Activated CD8-positive, alpha-beta memory T cell treated with anti-CD3 and anti-CD28 coated beads, Interleukin-2, amount 50 U/mL, for 4 hours (primary cell): ENCODE measurements around the gene ISCA2.
"Not testable (repeated sequence)": the region's sequence is repeated elsewhere in the genome, so short reads cannot be mapped to it uniquely, and the experiment has no call there.

ENCODE experiments used
- DNase-seq: peaks from one replicate; pipeline ENCODE4 v3.0.0-alpha.2; 2020

Gene ISCA2

DNA sequence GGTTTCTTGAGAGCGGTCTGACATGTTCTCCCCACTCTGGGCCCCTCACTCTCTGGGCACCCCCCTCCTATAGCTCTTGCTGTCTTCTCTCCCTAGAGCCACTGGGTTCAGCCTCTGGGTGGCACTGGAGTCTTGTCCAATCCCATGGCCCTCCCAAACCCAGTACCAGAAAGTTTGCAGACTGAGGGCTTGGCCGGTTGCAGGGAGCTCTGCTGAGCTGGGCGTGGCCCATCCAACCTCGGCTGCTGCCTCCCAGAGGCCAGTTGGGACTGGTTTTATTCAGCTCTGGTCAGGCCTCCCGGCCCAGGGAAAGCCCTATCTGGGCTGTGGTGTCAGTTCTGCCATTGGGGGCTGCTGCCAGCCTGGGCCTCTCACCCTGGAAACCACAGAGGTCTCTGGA is 37.9 kb downstream of the ISCA2 start:
- DNase-seq, result no peak

DNA sequence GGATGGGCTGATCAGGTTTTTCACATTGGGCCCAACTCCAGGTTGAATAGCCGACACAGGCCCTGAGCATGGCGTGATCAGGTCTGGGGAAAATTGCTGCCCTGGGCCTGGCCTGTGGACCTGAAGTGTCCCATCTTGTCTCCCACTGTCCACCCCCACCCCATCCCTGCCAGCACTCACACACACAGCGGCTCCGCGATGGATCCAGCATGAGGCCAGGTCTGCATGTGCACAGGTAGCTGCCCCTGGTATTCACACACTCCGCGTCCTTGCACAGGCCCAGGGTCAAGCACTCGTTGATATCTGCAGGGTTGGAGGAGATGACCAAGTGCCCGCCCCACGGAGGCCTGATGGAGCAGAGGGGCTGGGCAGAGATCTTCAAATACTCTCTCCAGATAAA is 38.7 kb downstream of the ISCA2 start:
- no peak for DNase-seq

DNA sequence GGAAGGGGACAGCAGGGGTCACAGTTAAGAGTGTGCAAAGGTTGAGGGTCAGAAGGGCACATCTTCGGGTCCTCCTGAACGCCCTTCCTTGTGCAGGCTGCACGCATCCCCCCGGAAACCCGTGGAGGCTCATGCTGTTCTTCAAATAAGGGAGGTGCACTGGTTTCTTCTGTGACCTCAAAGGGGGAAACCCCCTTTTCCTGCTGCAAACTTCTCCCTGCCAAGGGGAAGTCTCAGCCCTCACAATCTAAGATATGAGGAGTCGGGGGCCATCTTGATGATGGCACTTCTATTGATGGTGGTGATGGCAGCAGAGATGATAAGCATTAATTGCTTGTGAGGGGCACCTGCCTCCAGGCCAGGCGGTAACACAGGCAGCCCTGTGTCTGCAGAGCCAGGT is 40.0 kb downstream of the ISCA2 start:
- DNase-seq, result no peak

DNA sequence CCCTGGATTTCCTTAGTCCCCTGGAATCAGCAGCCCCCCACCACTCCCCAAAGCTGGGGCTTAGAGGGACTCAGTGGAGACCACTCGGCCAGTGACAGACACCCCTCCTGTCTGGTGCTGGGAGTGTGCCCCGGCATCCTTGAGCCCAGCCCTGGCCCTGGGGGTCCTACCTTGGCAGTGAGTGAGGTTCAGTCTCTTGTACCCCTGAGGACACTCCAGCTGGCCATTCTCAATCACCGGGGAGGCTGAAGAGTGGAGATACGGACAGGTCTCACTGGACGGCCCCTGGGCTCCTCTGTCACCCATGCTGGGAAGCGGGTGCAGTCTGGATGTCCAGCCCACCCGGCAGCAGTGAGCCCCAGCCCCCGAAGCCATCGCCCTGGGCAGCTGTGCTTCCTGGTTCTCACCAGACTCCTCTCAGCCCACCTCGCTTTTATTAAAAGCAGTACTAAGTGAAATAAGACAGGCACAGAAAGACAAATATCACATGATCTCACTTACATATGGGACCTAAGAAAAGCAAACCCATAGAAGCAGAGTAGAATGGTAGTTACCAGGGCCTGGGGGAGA is 42.3 kb downstream of the ISCA2 start:
- no peak for DNase-seq

DNA sequence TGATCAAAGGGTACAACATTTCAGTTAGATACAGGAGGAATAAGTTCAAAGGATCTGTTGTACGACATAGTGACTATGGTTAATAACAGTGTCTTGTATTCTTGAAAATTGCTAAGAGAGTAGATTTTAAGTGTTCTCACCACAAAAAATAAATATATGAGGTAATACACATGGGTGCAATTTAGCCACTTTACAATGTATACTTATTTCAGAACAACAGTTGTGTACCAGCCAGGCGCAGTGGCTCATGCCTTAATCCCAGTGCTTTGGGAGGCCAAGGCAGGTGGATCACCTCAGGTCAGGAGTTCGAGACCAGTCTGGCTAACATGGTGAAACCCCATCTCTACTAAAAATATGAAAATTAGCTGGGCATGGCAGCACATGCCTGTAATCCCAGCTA is 42.8 kb downstream of the ISCA2 start:
- not testable (repeated sequence) for DNase-seq

DNA sequence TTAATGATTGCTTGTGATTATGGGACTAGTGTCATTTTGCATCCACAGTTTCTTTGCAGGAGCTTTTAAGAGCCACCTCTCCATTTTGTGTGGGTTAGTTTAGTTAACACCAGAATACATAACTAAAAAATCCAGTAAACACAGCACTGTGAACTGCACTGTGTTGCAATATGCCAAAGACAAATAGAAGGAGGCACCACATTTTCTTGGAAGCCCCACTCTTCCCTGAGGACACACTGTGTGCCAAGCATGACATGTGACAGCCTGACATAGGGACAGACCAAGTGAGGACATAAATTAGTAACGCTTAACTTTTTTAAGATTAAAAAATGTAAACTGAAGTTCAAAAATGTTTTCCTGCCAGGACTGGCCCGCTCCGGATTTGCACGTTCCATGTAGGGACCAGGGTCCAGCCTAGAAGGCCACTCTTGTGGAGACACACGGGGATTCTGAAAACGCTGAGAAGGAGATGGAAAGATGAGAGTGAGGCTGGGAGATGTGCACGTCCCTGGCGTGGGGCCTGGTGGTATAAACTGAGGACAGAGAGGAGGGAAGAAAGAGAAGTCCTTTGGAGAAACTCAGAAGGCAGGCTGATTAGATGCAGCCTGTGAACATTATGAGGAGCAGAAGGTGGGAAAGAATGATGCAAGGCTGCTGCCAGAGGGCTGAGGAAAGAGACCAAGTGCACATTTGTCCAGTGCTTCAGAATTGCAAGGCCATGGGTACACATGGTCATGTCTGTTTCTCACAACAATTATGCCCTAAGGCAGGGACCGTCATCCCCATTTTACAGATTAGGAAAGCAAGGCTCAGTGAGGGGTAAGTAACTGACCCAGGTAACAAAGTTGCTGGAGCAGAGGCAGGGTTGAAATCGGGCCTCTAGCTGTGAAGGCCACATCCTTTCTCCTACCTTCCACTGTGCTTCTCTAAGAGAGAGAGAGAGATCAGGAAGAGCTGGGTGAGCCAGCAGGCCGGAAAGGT is 45.1 kb downstream of the ISCA2 start:
- DNase-seq, result no peak

DNA sequence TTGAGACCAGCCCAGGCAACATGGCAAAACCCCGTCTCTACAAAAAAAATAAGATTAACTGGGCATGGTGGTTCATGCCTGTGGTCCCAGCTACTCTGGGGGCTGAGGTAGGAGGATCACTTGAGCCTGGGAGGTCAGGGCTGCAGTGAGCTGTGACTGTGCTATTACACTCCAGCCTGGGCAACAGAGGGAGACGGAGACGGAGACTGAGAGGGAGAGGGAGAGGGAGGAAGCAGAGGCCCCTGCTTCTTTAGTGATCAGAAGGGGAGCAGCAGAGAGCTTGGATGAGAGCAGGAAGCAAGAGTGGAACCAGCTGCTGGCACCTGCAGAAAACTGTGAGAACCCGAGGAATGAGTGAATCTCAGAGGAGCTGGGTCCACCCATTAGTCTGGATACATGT is 45.9 kb downstream of the ISCA2 start:
- no peak for DNase-seq

DNA sequence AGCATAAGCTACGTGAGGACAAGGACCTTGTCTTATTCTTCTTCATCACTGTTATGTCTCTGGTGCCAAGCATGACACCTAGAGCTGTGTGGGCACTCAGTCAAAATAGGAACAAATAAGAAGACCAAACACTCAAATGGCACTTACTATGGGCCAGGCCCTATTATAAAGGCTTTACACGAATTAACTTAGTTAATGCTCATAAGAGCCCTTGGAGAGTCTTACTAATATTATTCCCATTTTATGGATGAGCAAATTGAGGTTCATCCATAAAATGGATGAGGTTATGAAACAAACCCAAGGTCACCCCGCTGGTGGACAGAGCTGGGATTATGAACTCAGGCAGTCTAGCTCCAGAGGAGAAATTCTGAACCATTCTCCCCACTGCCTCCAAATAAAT is 47.7 kb downstream of the ISCA2 start:
- no peak for DNase-seq

DNA sequence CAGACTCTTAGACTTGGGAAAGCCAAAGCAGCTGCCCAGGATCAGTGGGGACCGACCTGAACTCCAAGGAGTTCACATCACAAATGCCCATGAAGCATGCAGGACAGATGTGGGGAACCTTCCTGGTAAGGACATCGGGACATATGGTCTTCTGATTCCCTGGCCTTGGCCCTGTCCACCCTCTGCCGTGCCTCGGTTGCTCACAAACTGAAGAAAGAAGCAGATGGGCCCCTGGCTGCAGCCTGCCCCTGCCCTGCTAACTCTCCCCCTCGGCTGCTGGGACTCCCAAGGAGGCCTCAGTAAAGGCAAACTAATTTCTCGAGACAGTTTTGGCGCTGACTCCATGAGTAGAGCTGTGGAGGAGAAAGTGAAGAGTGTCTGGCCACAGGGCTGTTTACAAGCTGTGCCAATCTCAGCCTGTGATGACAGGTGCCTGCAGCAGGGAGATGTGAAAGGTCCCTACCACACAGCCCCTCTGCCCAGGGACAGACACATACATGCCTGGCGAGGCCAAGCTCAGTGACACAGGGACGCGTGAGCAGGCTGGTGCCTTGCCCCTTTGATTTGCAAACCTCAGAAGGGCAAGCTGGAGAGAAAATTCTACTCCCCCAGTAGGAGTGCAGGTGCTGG is 48.6 kb downstream of the ISCA2 start:
- no peak for DNase-seq

DNA sequence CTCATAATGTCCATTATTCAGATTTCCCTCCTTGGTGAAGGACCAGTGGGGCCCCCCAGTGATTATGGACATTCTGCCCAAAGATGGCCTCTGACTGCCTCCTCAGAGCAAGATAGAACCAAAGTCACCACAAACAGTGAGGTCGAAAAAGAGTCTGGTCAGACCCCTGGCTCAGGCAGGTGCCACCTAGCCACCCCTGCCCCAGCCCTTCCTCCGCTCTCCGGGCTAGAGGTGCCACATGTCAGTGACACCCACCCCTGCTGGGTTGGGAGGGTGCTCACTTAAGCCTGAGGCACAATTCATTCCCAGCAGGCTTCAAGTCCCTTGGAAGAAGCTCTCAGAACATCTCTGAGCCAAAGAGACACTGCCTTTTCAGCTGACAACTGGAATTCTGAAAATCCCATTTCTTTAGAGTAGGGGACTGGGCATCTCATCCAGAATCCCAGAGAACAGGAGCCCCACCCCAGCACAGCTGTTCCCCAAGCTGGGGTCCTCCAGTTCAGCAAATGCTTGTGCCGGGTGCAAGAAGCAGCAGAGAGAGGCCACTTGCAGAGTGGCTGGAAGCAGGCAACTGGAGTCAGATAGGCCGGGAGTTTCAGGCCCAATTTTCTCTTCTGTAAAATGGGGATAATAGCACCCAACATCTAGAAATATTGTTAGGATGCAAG is 50.3 kb downstream of the ISCA2 start:
- DNase-seq, result no peak

DNA sequence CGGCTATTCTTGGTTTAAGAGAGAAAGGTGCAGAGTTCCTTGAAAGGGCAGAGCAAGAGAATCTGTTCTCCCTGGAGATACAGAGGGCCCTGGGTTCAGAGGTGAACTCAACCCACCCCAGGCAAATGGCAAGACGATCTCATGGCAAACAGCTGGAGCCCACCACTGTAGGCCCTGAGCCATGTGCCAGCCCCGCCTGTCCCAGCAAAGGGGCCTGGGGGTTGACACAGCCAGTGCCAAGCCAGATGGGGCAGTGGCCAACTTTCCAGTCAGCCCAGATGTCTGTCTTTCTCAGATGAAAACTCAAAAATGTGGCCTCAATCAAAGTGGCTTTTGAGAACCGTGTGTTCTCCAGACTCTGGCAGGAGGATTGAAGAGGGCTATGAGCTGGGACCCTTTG is 51.8 kb downstream of the ISCA2 start:
- DNase-seq, result no peak

DNA sequence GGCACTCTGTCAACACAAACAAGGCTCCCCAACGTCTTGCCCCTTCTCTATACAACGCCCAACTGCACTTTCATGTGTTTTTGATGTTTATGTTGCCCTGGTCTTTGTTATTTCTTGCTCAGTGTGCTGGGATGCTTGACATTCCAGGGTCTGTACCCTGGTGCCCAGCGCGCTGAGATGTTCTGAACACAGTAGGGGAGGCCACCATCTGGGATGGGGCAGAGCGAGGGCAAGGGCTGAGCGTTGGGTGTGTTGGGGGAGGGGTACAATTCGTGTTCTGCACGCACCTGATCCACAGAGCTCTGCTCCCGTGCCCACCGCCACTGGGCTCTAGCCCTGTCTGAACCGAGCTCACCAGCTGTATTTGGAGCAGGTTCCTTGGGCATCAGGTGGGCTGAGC is 52.9 kb downstream of the ISCA2 start:
- DNase-seq, result no peak
